Measurements from ENCODE around the gene MCM3AP. TPM values are rescaled to one million over a fixed set of nuclear protein-coding genes. Genes with fewer than 3 reads are reported as not detected.

The MCM3AP gene
- total and polyA plus RNA-seq, 9 of the 15 experiments (the other 6 are each of a cell fraction or from before 2014, with no cell fraction given): 6.5 to 179 (median 69.6) TPM

- no peak for ATAC-seq
- peaks cover 88% of the 10 kb centered on the region for H3K36me3 ChIP-seq (ENCODE audit: control insufficient read depth, insufficient read depth, low read length)
- H3K79me2 ChIP-seq (ENCODE audit: control insufficient read depth, insufficient read depth, low read length): no peaks in the 10 kb centered on the region
- H3K9me3 ChIP-seq (replicated peaks; ENCODE audit: control insufficient read depth, insufficient read depth, low read depth, low read length): no peaks in the 10 kb centered on the region
- H2AFZ ChIP-seq (ENCODE audit: low read depth, low read length): no peak overlapping the region
- H3K9ac ChIP-seq (ENCODE audit: insufficient read depth in 1 of 2, low read depth in 2 of 2, low read length in 2 of 2): no peak overlapping the region
- no peak for DNase-seq (ENCODE audit: extremely low read depth in 1 of 4, low spot score in 3 of 4)
- no peaks in the 10 kb centered on the region for H4K20me1 ChIP-seq (replicated peaks; ENCODE audit: control insufficient read depth, insufficient read depth, low read length)
- CTCF ChIA-PET (ENCODE audit: low intra/inter-chr PET ratio): no interaction called here
- no peak overlapping the region for H3K4me2 ChIP-seq (ENCODE audit: insufficient read depth, low read length)
- TF ChIP-seq ZBTB34 (CRISPR knock-in tag; IDR thresholded peaks at IDR 0.05): no peak
- TF ChIP-seq FOXP1 (CRISPR knock-in tag; IDR thresholded peaks at IDR 0.05): no peak
- no peak for TF ChIP-seq NFE2 (IDR thresholded peaks at IDR 0.05; ENCODE audit: low read depth)
- TF ChIP-seq SUPT5H (IDR thresholded peaks at IDR 0.05): no peak
- TF ChIP-seq ZBTB7A (IDR thresholded peaks at IDR 0.05; ENCODE audit: borderline replicate concordance, control insufficient read depth, low read depth, low read length): no peak
- TF ChIP-seq FUS (optimal IDR thresholded peaks at IDR 0.05; ENCODE audit: low read depth, low read length): no peak
- TF ChIP-seq CBX2 (IDR thresholded peaks at IDR 0.05; ENCODE audit: insufficient read depth, low read length, poor library complexity, severe bottlenecking): no peak
- TF ChIP-seq CREB3 (tag; conservative IDR thresholded peaks at IDR 0.05; ENCODE audit: low read depth): no peak
- no peak for TF ChIP-seq ZNF146 (CRISPR knock-in tag; IDR thresholded peaks at IDR 0.05; ENCODE audit: unreplicated experiment)
- no peak for TF ChIP-seq ZNF696 (CRISPR knock-in tag; conservative IDR thresholded peaks at IDR 0.05)
- no peak overlapping the region for H3K27ac ChIP-seq (ENCODE audit: extremely low read depth, low read depth, low read length)
- POLR2A ChIA-PET: interaction anchor here (1.0 kb wide), 1 partner anchor 27 kb away, joined by 3 read pairs; no protein-coding TSS in a partner anchor
- no TSS peak for BruUV-seq (replicated peaks)
- intact Hi-C loops (cut with micrococcal nuclease): no loop called here
- H3K27me3 ChIP-seq (ENCODE audit: control insufficient read depth in 2 of 2, insufficient read depth in 2 of 2, low read length in 2 of 2): no peaks in the 10 kb centered on the region
- WGBS (ENCODE audit: insufficient coverage, low coverage, missing lambda C conversion rate): 96% methylated on average over 6 of the region's 6 CpGs
- H3K4me1 ChIP-seq (replicated peaks in 1 of 2; ENCODE audit: control insufficient read depth in 2 of 2, insufficient read depth in 2 of 2, low read length in 2 of 2): peaks cover 0 to 7% of the 10 kb centered on the region in 2 experiments; a peak in 1 of 5 replicates
- no peak overlapping the region for H3K4me3 ChIP-seq
- FAIRE-seq: no peak
- in situ Hi-C loops (cut with MboI): no loop called here
- no peaks in the 10 kb centered on the region for H3K9me1 ChIP-seq (ENCODE audit: control insufficient read depth, insufficient read depth, low read length)
Observed at GRCh38 chr21:46202592-46203202, 82.7 kb downstream of the MCM3AP start.

Data from K562 (cell line).